Activated B cell treated with CpG ODN at 0.5 μM for 24 hours (primary cell): ENCODE results near the gene TBC1D10B. TPM values are rescaled to one million over a fixed set of nuclear protein-coding genes. Genes with fewer than 3 reads are reported as not detected.

Experiments
- ATAC-seq: fragments of 200-7000 bp; cut with Tn5 transposase; one replicate; pipeline ENCODE4 v1.10.0; 2021; ENCODE audit warnings: low read depth, mild to moderate bottlenecking, moderate library complexity
- CTCF ChIA-PET: fragments of 350-600 bp; sonication (Branson Sonifier 250); formaldehyde crosslinking; loops from one replicate; lab custom pipeline; 2021; ENCODE audit warnings: antibody characterized with exemption; lab: Charles Lee
- POLR2A ChIA-PET: fragments of 350-600 bp; sonication (Branson Sonifier 250); formaldehyde crosslinking; loops from one replicate; lab custom pipeline; 2021; ENCODE audit warnings: antibody characterized with exemption; lab: Charles Lee
- DNase-seq: peaks from one replicate; pipeline ENCODE4 v3.0.0; 2022
- H3K27ac Mint-ChIP-seq: one replicate; pipeline ENCODE4 v1.8.0; 2020; ENCODE audit warnings: mixed read lengths
- H3K27me3 Mint-ChIP-seq: one replicate; pipeline ENCODE4 v1.8.0; 2021; ENCODE audit warnings: mixed read lengths
- H3K36me3 Mint-ChIP-seq: one replicate; pipeline ENCODE4 v1.8.0; 2021; ENCODE audit warnings: low read depth, mixed read lengths
- H3K4me1 Mint-ChIP-seq: one replicate; pipeline ENCODE4 v1.8.0; 2021; ENCODE audit warnings: mixed read lengths
- H3K4me3 Mint-ChIP-seq: one replicate; pipeline ENCODE4 v1.8.0; 2020; ENCODE audit warnings: mild to moderate bottlenecking, mixed read lengths
- H3K9me3 Mint-ChIP-seq: one replicate; pipeline ENCODE4 v1.8.0; 2020; ENCODE audit warnings: mixed read lengths
- CTCF ChIP-seq: fragments of 200-600 bp; IDR thresholded peaks from one replicate; pipeline ENCODE4 v1.8.0; 2022; ENCODE audit warnings: antibody characterized with exemption, mild to moderate bottlenecking
- intact Hi-C: fragments of 100-400 bp; cut with micrococcal nuclease; formaldehyde crosslinking; loops from one replicate; pipeline ENCODE4 v1.15.1; 2024
- total RNA-seq: library from RNA; stranded (reverse); gene quantifications from 2 replicates; pipeline ENCODE4 v1.2.3, GENCODE V29; 2022

Gene TBC1D10B
- total RNA-seq, 1 donor from 2014 or later: 50.2 TPM

GRCh38 chr16:30356401-30357084 is 13.8 kb downstream of the TBC1D10B start:
- no peak for TF ChIP-seq CTCF
- H3K9me3 Mint-ChIP-seq: no peaks in the 10 kb centered on the region
- peak overlapping the region; percentile 91 for H3K27ac Mint-ChIP-seq
- ATAC-seq (no peak), DNase-seq (no peak)
- H3K36me3 Mint-ChIP-seq: peaks cover 73% of the 10 kb centered on the region
- H3K4me3 Mint-ChIP-seq: peak overlapping the region; percentile 96
- intact Hi-C loops: no loop called here
- H3K4me1 Mint-ChIP-seq: peaks cover 38% of the 10 kb centered on the region
- H3K27me3 Mint-ChIP-seq: no peaks in the 10 kb centered on the region
- ChIA-PET CTCF (interaction anchor here (1.2 kb wide), 1 partner anchor 53 kb away, joined by 4 read pairs; no protein-coding TSS in a partner anchor), POLR2A (interaction anchor here (0.5 to 4.5 kb wide), 5 partner anchors 9 to 580 kb away, joined by 3 to 36 read pairs (median 6); partner anchors contain the start of genes TBC1D10B and ZNF48)

GRCh38 chr16:30355954-30356308 is 14.4 kb downstream of the TBC1D10B start:
- Mint-ChIP-seq H3K9me3 (no peaks in the 10 kb centered on the region), H3K27me3 (no peaks in the 10 kb centered on the region), H3K27ac (peak overlapping the region; percentile 91), H3K36me3 (peaks cover 75% of the 10 kb centered on the region), H3K4me3 (peak overlapping the region; percentile 96), H3K4me1 (peaks cover 43% of the 10 kb centered on the region)
- ATAC-seq (no peak), DNase-seq (no peak)
- intact Hi-C loops: loop anchor here (1.0 to 2.0 kb wide), 4 partner anchors 14 to 39 kb away; partner anchors contain the start of genes TBC1D10B and ZNF48
- TF ChIP-seq CTCF: no peak
- POLR2A ChIA-PET: interaction anchor here (0.9 to 4.5 kb wide), 10 partner anchors 8 to 74 kb away, joined by 3 to 36 read pairs (median 12); partner anchors contain the start of genes DCTPP1, SEPTIN1, TBC1D10B and ZNF48
- CTCF ChIA-PET: interaction anchor here (1.2 kb wide), 1 partner anchor 53 kb away, joined by 4 read pairs; no protein-coding TSS in a partner anchor

GRCh38 chr16:30355144-30355953 is 14.9 kb downstream of the TBC1D10B start, which contains the start of gene CD2BP2:
CD2BP2 (minus strand) TSS chr16:30355308; CDS start chr16:30354681, 627 bp downstream.
- DNase-seq: peak; percentile 81
- no peak for TF ChIP-seq CTCF
- ChIA-PET CTCF (interaction anchor here (1.9 to 2.7 kb wide), 2 partner anchors 16 to 54 kb away, joined by 7 to 10 read pairs; partner anchors contain the start of gene TBC1D10B), POLR2A (interaction anchor here (1.0 to 4.5 kb wide), 13 partner anchors 14 to 263 kb away, joined by 3 to 36 read pairs (median 9); partner anchors contain the start of genes DCTPP1, SEPTIN1, TBC1D10B and ZNF48)
- Mint-ChIP-seq H3K27ac (peak within 1 kb of the TSS; percentile 91), H3K9me3 (no peaks in the 10 kb centered on the region), H3K4me3 (peak within 1 kb of the TSS; percentile 96), H3K4me1 (peaks cover 49% of the 10 kb centered on the region), H3K27me3 (no peaks in the 10 kb centered on the region), H3K36me3 (peaks cover 76% of the 10 kb centered on the region)
- ATAC-seq: peak; percentile 84
- intact Hi-C loops: loop anchor here (1.0 to 2.0 kb wide), 4 partner anchors 15 to 39 kb away; partner anchors contain the start of genes TBC1D10B and ZNF48

- DNase-seq (no peak), ATAC-seq (peak; percentile 41)
- Mint-ChIP-seq H3K4me1 (peaks cover 57% of the 10 kb centered on the region), H3K4me3 (peak overlapping the region; percentile 96), H3K36me3 (peaks cover 76% of the 10 kb centered on the region), H3K9me3 (no peaks in the 10 kb centered on the region), H3K27ac (peak overlapping the region; percentile 91), H3K27me3 (no peaks in the 10 kb centered on the region)
- ChIA-PET CTCF (interaction anchor here (1.9 to 2.7 kb wide), 2 partner anchors 16 to 55 kb away, joined by 7 to 10 read pairs; partner anchors contain the start of gene TBC1D10B), POLR2A (interaction anchor here (0.6 to 4.5 kb wide), 15 partner anchors 10 to 262 kb away, joined by 3 to 36 read pairs (median 8); partner anchors contain the start of genes DCTPP1, SEPTIN1, TBC1D10B and ZNF48)
- intact Hi-C loops: loop anchor here (1.0 to 2.0 kb wide), 4 partner anchors 16 to 40 kb away; partner anchors contain the start of genes TBC1D10B and ZNF48
- no peak for TF ChIP-seq CTCF
Measured at GRCh38 chr16:30354423-30355143, 15.7 kb downstream of the TBC1D10B start.
